Stomach (tissue), 9 donors: Measurements from ENCODE around the gene KCNE4. TPM values are rescaled to one million over a fixed set of nuclear protein-coding genes. Genes with fewer than 3 reads are reported as not detected.

Experiments
- DNase-seq, 2 donors: peaks; one replicate each; pipeline versions ENCODE4 v3.0.0 to v3.0.0-alpha.2; 2013 to 2019
- H3K27ac ChIP-seq, 5 donors: fragments of 200-600 bp in 4 of 5; sonication (generic) in 4 of 5; one replicate each; pipeline ENCODE4 v1.5.1; 2013 to 2019; ENCODE audit warnings: mild to moderate bottlenecking in 1 of 5, moderate library complexity in 1 of 5
- H3K27me3 ChIP-seq, 3 donors: fragments of 200-600 bp; sonication (generic); one replicate each; pipeline ENCODE4 v1.5.1; 2017 to 2019; ENCODE audit warnings: mixed run types in 1 of 3
- H3K36me3 ChIP-seq, 4 donors: fragments of 200-600 bp; sonication (generic); 1 replicate in 3 of 4; 2 replicates in 1 of 4; pipeline ENCODE4 v1.5.1; 2016 to 2019
- H3K4me1 ChIP-seq, 4 donors: fragments of 200-600 bp; sonication (generic); one replicate each; pipeline ENCODE4 v1.5.1; 2016 to 2019
- H3K4me3 ChIP-seq, 4 donors: fragments of 200-600 bp; sonication (generic) in 3 of 4; one replicate each; pipeline ENCODE4 v1.5.1; 2016 to 2019; ENCODE audit warnings: mild to moderate bottlenecking in 1 of 4
- H3K9me3 ChIP-seq, 4 donors: fragments of 200-600 bp; sonication (generic); one replicate each; pipeline ENCODE4 v1.5.1; 2016 to 2019
- EP300 ChIP-seq: sonication (generic); formaldehyde crosslinking; IDR thresholded peaks from one replicate; pipeline ENCODE4 v1.6.1; 2017; ENCODE audit warnings: antibody characterized with exemption
- POLR2A ChIP-seq, 4 donors: fragments of 450-650 bp; IDR thresholded peaks; one replicate each; pipeline ENCODE4 v1.6.1; 2016; ENCODE audit warnings: antibody characterized with exemption in 4 of 4, control low read depth in 2 of 4, mild to moderate bottlenecking in 1 of 4, moderate library complexity in 1 of 4
- POLR2AphosphoS5 ChIP-seq, 3 donors: sonication (generic); formaldehyde crosslinking; IDR thresholded peaks; one replicate each; pipeline ENCODE4 v1.6.1; 2016; ENCODE audit warnings: antibody characterized with exemption in 3 of 3
- WGBS, 5 donors: extraction: QIAGEN DNeasy Blood & Tissue Kit in 3 of 5; methylation state at CpG; one replicate each; pipeline versions ENCODE4 v1.1.5 to v1.1.7; 2013 to 2018; 5-methylcytosine and 5-hydroxymethylcytosine counted together
- intact Hi-C: fragments of 100-400 bp; cut with DNase I; formaldehyde crosslinking; loops from one replicate; pipeline ENCODE4 v1.15.1; 2023; ENCODE audit warnings: low total_unique reads
- polyA plus RNA-seq, 3 donors: library from polyadenylated mRNA; stranded (reverse); fragments of 200-250 nt; gene quantifications; one replicate each; pipeline ENCODE4 v1.2.3, GENCODE V29; 2013
- total RNA-seq, 5 donors: library from RNA; depleted of rRNA; stranded (reverse); fragments of >200 nt; gene quantifications; one replicate each; pipeline versions ENCODE4 v1.1.0 to v1.2.3, GENCODE V29; 2014 to 2016
- TF ChIP-seq, protein P1 (sequence below), 7 experiments: fragments of 450-650 bp in 4 of 7; fragments of 200-600 bp in 3 of 7; sonication (generic) in 3 of 7; IDR thresholded peaks; one replicate each; pipeline ENCODE4 v1.5.1; 2016 to 2019; ENCODE audit warnings: antibody characterized with exemption in 7 of 7, control low read depth in 2 of 7, mild to moderate bottlenecking in 1 of 7
- donor health status: healthy with polysubstance abuse.
- donor health status: Bipolar disorder and iron deficiency.
- donor health status: healthy.

Gene KCNE4
- total and polyA plus RNA-seq, 8 donors = 0.58 to 16.3 (median 2.9) TPM; not detected in 1

DNA sequence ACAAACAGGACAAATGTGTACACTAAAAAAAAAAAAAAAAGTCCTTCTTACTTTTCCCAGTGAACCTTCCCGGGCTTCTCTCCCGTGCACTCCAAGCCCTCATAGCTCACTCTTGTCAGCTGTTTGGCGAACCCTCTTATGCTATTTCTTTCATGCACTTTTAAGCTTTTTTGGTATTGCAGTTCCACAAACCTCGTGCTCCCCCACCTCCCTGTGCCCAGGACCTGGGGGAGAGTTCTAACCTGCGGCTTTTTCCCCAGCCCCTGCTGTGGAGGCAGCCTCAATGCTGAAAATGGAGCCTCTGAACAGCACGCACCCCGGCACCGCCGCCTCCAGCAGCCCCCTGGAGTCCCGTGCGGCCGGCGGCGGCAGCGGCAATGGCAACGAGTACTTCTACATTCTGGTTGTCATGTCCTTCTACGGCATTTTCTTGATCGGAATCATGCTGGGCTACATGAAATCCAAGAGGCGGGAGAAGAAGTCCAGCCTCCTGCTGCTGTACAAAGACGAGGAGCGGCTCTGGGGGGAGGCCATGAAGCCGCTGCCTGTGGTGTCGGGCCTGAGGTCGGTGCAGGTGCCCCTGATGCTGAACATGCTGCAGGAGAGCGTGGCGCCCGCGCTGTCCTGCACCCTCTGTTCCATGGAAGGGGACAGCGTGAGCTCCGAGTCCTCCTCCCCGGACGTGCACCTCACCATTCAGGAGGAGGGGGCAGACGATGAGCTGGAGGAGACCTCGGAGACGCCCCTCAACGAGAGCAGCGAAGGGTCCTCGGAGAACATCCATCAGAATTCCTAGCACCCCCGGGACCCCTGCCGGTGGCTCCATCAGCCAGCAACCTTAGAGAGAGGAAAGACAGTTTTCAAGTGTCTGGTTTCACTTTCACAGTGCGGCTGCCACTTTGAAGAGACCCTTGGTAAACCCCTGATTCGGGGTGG lies 826 bp downstream of the KCNE4 start:
- Histone ChIP-seq H3K27ac (peak overlapping the region; percentile 49 to 84 (median 84)), H3K4me3 (peak overlapping the region; percentile 45 to 57 (median 49)), H3K4me1 (peaks cover 0 to 71% (median 52%) of the 10 kb centered on the region in 4 donors), H3K27me3 (no peaks in the 10 kb centered on the region), H3K9me3 (no peaks in the 10 kb centered on the region), H3K36me3 (no peaks in the 10 kb centered on the region)
- 64 to 73% (median 69%) methylated on average over 29 to 42 of the region's 42 CpGs for WGBS, 5 donors
- DNase-seq = no peak
- no peak for TF ChIP-seq EP300
- no peak for TF ChIP-seq POLR2A (IDR thresholded peaks at IDR 0.05)
- TF ChIP-seq, protein P1, sequence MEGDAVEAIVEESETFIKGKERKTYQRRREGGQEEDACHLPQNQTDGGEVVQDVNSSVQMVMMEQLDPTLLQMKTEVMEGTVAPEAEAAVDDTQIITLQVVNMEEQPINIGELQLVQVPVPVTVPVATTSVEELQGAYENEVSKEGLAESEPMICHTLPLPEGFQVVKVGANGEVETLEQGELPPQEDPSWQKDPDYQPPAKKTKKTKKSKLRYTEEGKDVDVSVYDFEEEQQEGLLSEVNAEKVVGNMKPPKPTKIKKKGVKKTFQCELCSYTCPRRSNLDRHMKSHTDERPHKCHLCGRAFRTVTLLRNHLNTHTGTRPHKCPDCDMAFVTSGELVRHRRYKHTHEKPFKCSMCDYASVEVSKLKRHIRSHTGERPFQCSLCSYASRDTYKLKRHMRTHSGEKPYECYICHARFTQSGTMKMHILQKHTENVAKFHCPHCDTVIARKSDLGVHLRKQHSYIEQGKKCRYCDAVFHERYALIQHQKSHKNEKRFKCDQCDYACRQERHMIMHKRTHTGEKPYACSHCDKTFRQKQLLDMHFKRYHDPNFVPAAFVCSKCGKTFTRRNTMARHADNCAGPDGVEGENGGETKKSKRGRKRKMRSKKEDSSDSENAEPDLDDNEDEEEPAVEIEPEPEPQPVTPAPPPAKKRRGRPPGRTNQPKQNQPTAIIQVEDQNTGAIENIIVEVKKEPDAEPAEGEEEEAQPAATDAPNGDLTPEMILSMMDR (IDR thresholded peaks at IDR 0.05) = no peak
- no peak for TF ChIP-seq POLR2AphosphoS5 (IDR thresholded peaks at IDR 0.05)
- intact Hi-C loops = no loop called here

DNA sequence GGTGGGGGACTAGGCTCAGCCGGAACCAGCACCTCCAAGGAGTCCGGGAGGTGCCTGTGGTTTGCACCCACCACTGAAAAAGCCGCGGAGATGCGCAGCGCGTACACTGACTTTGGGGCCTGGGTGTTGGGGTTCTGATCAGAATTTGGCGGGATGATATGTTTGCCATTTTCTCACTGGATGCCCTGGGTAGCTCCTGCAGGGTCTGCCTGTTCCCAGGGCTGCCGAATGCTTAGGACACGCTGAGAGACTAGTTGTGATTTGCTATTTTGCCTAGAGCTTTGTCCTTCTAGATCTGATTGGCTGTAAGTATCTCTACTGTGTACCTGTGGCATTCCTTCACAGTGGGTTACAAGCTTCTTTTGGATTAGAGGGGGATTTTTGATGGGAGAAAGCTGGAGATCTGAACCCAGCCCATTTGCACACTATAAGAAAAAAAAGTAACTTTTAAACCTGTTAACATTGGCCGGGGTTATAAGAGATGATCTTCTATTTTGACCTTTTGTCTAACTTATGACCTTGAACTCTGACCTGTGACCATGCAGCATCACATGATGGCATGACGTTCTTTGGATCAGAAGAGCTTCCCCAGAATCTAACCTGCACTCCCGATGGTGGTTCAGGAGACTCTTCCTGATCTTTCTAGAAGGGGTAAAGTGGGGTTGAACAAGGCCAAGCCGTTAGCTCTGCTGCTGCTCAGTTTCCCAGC lies 1.6 kb downstream of the KCNE4 start:
- TF ChIP-seq POLR2A (IDR thresholded peaks at IDR 0.05) (no peak), EP300 (no peak)
- TF ChIP-seq, protein P1 (IDR thresholded peaks at IDR 0.05) = no peak
- DNase-seq = no peak
- WGBS, 5 donors = 57 to 83% (median 75%) methylated on average over 12 to 14 of the region's 14 CpGs
- Histone ChIP-seq H3K4me3 (peak overlapping the region; percentile 45 to 57 (median 49)), H3K27me3 (no peaks in the 10 kb centered on the region), H3K27ac (peak overlapping the region; percentile 68 to 84 (median 84)), H3K9me3 (no peaks in the 10 kb centered on the region), H3K4me1 (peaks cover 0 to 67% (median 48%) of the 10 kb centered on the region in 4 donors), H3K36me3 (no peaks in the 10 kb centered on the region)
- intact Hi-C loops = no loop called here

DNA sequence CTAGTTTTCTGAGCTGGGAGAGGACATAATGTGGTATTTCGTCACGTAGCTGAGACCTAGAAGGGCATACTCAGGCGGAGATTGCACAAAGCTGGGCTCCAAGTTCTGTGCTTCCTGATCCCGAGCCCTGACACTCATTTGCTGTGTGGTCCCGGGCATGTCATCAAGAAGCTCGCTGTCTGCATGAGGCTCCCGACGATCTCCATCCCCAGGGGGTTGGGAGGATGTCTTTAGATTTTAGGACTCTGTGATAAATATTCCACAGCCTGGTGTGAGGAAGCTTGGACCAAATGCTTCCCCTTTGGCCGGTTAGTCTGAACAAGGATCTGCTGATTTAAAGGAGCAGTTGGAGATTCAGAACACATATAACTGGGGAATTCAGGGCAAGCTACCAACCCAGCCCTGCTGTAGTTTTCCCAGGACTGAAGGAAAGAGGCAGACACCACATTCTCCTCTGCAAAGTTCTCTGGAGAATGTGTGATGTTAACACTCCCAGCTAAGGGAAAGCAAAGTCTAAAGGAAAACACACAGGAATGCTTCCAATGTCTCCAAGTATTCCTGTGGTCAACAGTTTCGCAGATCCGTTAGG lies 2.3 kb downstream of the KCNE4 start:
- intact Hi-C loops = no loop called here
- H3K27ac ChIP-seq = peak overlapping the region; percentile 68 to 84 (median 84)
- H3K36me3 ChIP-seq = no peaks in the 10 kb centered on the region
- H3K9me3 ChIP-seq = no peaks in the 10 kb centered on the region
- peaks cover 0 to 66% (median 48%) of the 10 kb centered on the region in 4 donors for H3K4me1 ChIP-seq
- TF ChIP-seq EP300 (no peak), POLR2A (IDR thresholded peaks at IDR 0.05) (no peak), POLR2AphosphoS5 (IDR thresholded peaks at IDR 0.05) (peak in 1 of 3 donors; percentile 32)
- TF ChIP-seq, protein P1 (IDR thresholded peaks at IDR 0.05) = no peak
- DNase-seq = peak in 1 of 2 donors; percentile 75
- no peaks in the 10 kb centered on the region for H3K27me3 ChIP-seq
- H3K4me3 ChIP-seq = peak overlapping the region; percentile 45 to 57 (median 49)
- 42 to 64% (median 57%) methylated on average over 6 to 11 of the region's 11 CpGs for WGBS, 5 donors

DNA sequence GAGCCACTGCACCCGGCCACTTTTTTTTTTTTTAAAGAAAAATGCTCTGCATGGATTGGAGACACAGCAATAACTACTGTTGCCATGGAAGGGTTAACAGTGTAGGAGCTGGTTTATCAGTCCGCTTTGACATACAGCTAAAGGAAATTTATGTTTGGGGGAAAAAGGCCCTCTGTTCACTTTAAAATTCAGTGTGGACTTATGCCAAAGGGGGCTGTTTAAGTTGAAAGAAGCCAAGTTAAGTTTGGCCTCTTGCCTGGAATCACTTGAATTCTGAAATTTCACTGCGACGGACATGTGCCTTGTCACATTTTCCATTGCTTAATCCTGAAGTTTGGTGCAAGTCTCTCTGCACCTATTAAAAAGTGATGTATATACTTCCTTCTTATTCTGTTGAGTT lies 3.1 kb downstream of the KCNE4 start:
- Histone ChIP-seq H3K27me3 (no peaks in the 10 kb centered on the region), H3K4me1 (peaks cover 0 to 72% (median 48%) of the 10 kb centered on the region in 4 donors), H3K4me3 (peak overlapping the region; percentile 45 to 57 (median 49)), H3K36me3 (no peaks in the 10 kb centered on the region), H3K27ac (peak overlapping the region in 4 of 5 donors; percentile 76 to 84 (median 84)), H3K9me3 (no peaks in the 10 kb centered on the region)
- TF ChIP-seq POLR2AphosphoS5 (IDR thresholded peaks at IDR 0.05) (peak; percentile 21 to 40 (median 27)), EP300 (no peak)
- intact Hi-C loops = no loop called here
- 31 to 45% (median 36%) methylated on average over 4 of the region's 4 CpGs for WGBS, 5 donors
- DNase-seq = peak in 1 of 2 donors; percentile 90
